ENCODE data around the gene SLC27A2.

DNA sequence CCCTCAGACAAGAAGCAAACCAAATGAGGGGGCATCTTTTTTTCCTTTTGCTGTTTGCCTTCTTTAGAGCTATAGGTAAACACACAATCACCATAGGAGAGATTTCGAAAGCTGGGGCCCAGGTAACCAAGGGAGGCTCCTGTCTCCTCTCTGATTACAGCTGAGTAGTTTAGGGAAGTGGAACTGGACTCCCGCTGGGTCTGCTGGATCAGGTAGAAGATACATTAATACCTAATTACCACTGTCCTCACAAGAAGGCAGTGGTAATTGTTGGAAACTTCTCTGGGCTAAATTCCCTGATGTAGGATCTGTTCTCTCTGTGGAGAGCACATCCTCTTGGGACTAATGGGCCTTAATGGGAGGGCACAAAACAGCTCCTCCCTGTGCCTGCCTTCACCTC lies 50.8 kb downstream of the SLC27A2 start:
- TF ChIP-seq EZH2phosphoT487 (IDR thresholded peaks at IDR 0.05; ENCODE audit: insufficient read depth, low read depth) (no peak), EZH2 (IDR thresholded peaks at IDR 0.05; ENCODE audit: insufficient read depth, poor library complexity, severe bottlenecking) (no peak)
